GM23248 (cell line): ENCODE data around the gene STXBP5L. TPM values are rescaled to one million over a fixed set of nuclear protein-coding genes. Genes with fewer than 3 reads are reported as not detected.

Source experiments
- DNase-seq: peaks from one replicate; pipeline ENCODE4 v3.0.0-alpha.2; 2015
- H2AFZ ChIP-seq: fragments of 200-600 bp; sonication (generic); 2 replicates; pipeline ENCODE4 v1.6.1; 2016; ENCODE audit warnings: antibody characterized with exemption
- H3F3A ChIP-seq: fragments of 200-600 bp; sonication (generic); 2 replicates; pipeline ENCODE4 v1.6.1; 2016; ENCODE audit warnings: mild to moderate bottlenecking, antibody characterized with exemption, mixed run types; ENCODE audit not compliant: insufficient read depth
- H3K27ac ChIP-seq: fragments of 200-600 bp; sonication (generic); 2 replicates; pipeline ENCODE4 v1.5.1; 2016; ENCODE audit warnings: mild to moderate bottlenecking
- H3K27me3 ChIP-seq: fragments of 200-600 bp; sonication (generic); replicated peaks from 2 replicates; pipeline ENCODE4 v1.6.1; 2016; ENCODE audit warnings: mild to moderate bottlenecking; ENCODE audit not compliant: insufficient read depth
- H3K36me3 ChIP-seq: fragments of 200-600 bp; sonication (generic); 2 replicates; pipeline ENCODE4 v1.6.1; 2016; ENCODE audit warnings: low read depth, mild to moderate bottlenecking
- H3K4me1 ChIP-seq: fragments of 200-600 bp; sonication (generic); 2 replicates; pipeline ENCODE4 v1.6.1; 2016; ENCODE audit warnings: mild to moderate bottlenecking; ENCODE audit not compliant: insufficient read depth
- H3K4me2 ChIP-seq: fragments of 200-600 bp; sonication (generic); one replicate; pipeline ENCODE4 v1.6.1; 2016; ENCODE audit warnings: mild to moderate bottlenecking; ENCODE audit not compliant: unreplicated experiment
- H3K4me3 ChIP-seq: fragments of 200-600 bp; sonication (generic); 2 replicates; pipeline ENCODE4 v1.5.1; 2016; ENCODE audit warnings: mild to moderate bottlenecking
- H3K79me2 ChIP-seq: fragments of 200-600 bp; sonication (generic); 2 replicates; pipeline ENCODE4 v1.6.1; 2016; ENCODE audit warnings: mild to moderate bottlenecking; ENCODE audit not compliant: insufficient read depth
- H3K9ac ChIP-seq: fragments of 200-600 bp; sonication (generic); 2 replicates; pipeline ENCODE4 v1.6.1; 2016; ENCODE audit warnings: mild to moderate bottlenecking
- H3K9me2 ChIP-seq: fragments of 200-600 bp; sonication (generic); 2 replicates; pipeline ENCODE4 v1.6.1; 2016; ENCODE audit warnings: mixed run types, mild to moderate bottlenecking, moderate library complexity; ENCODE audit not compliant: insufficient read depth
- H3K9me3 ChIP-seq: fragments of 200-600 bp; sonication (generic); one replicate; pipeline ENCODE4 v1.6.1; 2017; ENCODE audit warnings: low read depth
- H4K20me1 ChIP-seq: fragments of 200-600 bp; sonication (generic); 2 replicates; pipeline ENCODE4 v1.6.0; 2016; ENCODE audit not compliant: insufficient read depth
- EZH2 ChIP-seq: fragments of 200-600 bp; sonication (generic); IDR thresholded peaks from 2 replicates; pipeline ENCODE4 v1.6.1; 2018; ENCODE audit warnings: antibody characterized with exemption, mild to moderate bottlenecking; ENCODE audit not compliant: insufficient read depth, poor library complexity, severe bottlenecking
- EZH2phosphoT487 ChIP-seq: fragments of 200-600 bp; sonication (generic); IDR thresholded peaks from 2 replicates; pipeline ENCODE4 v1.6.1; 2018; ENCODE audit warnings: antibody characterized with exemption, moderate library complexity, mild to moderate bottlenecking, low read depth; ENCODE audit not compliant: insufficient read depth
- WGBS, 2 experiments: methylation state at CpG; one replicate each; pipeline ENCODE4 v1.1.6; 2015 to 2017; ENCODE audit warnings: low lambda C conversion rate in 2 of 2, low coverage in 1 of 2; ENCODE audit errors: missing lambda C conversion rate in 2 of 2; 5-methylcytosine and 5-hydroxymethylcytosine counted together
- in situ Hi-C: fragments of 300-500 bp; cut with MboI; formaldehyde crosslinking; loops from 2 replicates; pipeline ENCODE4 v1.15.0; 2020
- polyA plus RNA-seq: library from polyadenylated mRNA; unstranded; fragments of >200 nt; fragmentation: Nextera tagmentation; extraction: Ambion mirVana; gene quantifications from 2 replicates; pipeline ENCODE4 v1.2.1, GENCODE V29; 2016
- total RNA-seq: library from RNA; depleted of rRNA; stranded (reverse); fragments of >200 nt; shearing (Covaris generic); gene quantifications from 2 replicates; pipeline ENCODE4 v1.2.3, GENCODE V29; 2014

STXBP5L gene
- total and polyA plus RNA-seq, 2 experiments from 2014 or later = not detected

DNA sequence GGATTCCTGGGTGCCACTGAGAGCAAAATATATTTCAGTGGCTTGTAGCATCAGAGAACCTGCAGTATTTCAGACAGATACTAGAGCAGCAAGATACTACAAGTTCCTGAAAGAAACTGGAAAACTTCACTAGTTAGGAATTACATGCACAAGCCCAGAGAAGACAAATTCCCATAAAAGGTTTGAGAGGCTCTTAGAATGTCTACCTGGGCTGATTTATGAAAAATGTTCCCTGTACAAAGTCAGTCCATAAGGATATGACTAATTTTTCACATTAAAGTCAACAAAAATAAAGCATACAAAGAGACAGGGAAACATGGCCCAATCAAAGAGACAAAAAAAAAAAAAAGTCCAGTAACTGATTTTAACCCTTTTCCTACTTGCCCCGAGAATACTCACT lies 335.2 kb downstream of the STXBP5L start:
- in situ Hi-C loops = no loop called here

DNA sequence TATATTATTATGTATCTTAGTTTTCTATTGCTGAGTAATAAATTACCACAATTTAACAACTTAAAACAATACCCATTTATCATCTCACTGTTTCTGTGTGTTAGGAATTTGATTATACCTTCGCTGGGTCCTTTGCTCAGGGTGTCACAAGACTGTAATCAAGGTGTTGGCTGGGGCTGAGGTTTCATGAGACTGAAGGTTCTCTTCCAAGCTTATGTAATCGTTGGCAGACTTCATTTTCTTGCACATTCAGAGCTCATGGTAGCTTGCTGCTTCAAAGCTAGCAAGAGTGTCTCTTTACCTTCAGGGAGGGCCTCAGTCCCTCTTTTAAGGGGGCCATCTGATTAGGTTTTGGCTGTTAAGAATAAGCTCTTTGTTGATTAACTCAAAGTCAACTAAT lies 344.7 kb downstream of the STXBP5L start:
- TF ChIP-seq EZH2 (no peak), EZH2phosphoT487 (no peak)
- no peak overlapping the region for H3K9ac ChIP-seq
- 10 to 14% methylated on average over 2 of the region's 2 CpGs for WGBS, 2 experiments
- H3K9me3 ChIP-seq = no peaks in the 10 kb centered on the region
- no peaks in the 10 kb centered on the region for H3K36me3 ChIP-seq
- no peaks in the 10 kb centered on the region for H4K20me1 ChIP-seq
- no peaks in the 10 kb centered on the region for H3F3A ChIP-seq
- in situ Hi-C loops = no loop called here
- H3K9me2 ChIP-seq = no peaks in the 10 kb centered on the region
- no peaks in the 10 kb centered on the region for H3K79me2 ChIP-seq
- no peak overlapping the region for H3K27ac ChIP-seq
- H3K4me2 ChIP-seq = no peak overlapping the region
- H2AFZ ChIP-seq = no peak overlapping the region
- H3K4me1 ChIP-seq = no peaks in the 10 kb centered on the region
- no peak overlapping the region for H3K4me3 ChIP-seq
- H3K27me3 ChIP-seq = no peaks in the 10 kb centered on the region
- no peak for DNase-seq

More for the DNA sequence above, 335.2 kb downstream of the STXBP5L start:
- Histone ChIP-seq H3K4me1 (no peaks in the 10 kb centered on the region), H3K9me3 (no peaks in the 10 kb centered on the region), H3K4me2 (no peak overlapping the region), H3K27ac (no peak overlapping the region), H3K9ac (no peak overlapping the region), H3K9me2 (no peaks in the 10 kb centered on the region), H2AFZ (no peak overlapping the region), H3K36me3 (no peaks in the 10 kb centered on the region), H3K79me2 (no peaks in the 10 kb centered on the region), H3K27me3 (no peaks in the 10 kb centered on the region), H4K20me1 (no peaks in the 10 kb centered on the region), H3K4me3 (no peak overlapping the region), H3F3A (no peaks in the 10 kb centered on the region)
- no peak for DNase-seq
- 11 to 18% methylated on average over 1 of the region's 1 CpG for WGBS, 2 experiments
- no peak for TF ChIP-seq EZH2
- no peak for TF ChIP-seq EZH2phosphoT487

DNA sequence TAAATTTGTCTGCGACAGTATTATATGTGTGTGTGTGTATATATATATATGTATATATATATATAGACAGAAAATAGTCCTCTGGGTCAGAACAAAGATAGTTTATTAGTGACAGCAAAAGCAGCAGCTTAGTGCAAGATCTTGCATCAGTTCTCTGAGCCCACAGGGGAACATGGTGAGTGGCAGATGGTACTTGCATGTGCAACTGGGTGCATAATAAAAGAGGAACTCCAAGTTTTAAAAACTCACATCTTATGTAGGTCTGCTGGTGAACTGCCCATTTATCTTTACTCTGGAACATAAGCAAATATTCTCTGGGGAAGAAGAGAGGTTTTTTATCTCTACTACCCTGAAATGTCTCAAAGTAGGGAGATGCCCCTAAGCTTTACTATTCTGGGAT lies 361.4 kb downstream of the STXBP5L start:
- Histone ChIP-seq H4K20me1 (no peaks in the 10 kb centered on the region), H3K4me2 (no peak overlapping the region), H3K9me3 (no peaks in the 10 kb centered on the region), H3K4me3 (no peak overlapping the region), H3K9ac (no peak overlapping the region), H3K36me3 (no peaks in the 10 kb centered on the region), H2AFZ (no peak overlapping the region), H3K9me2 (no peaks in the 10 kb centered on the region), H3K27ac (no peak overlapping the region), H3K4me1 (no peaks in the 10 kb centered on the region), H3F3A (no peaks in the 10 kb centered on the region), H3K79me2 (no peaks in the 10 kb centered on the region), H3K27me3 (no peaks in the 10 kb centered on the region)
- 53 to 65% methylated on average over 1 of the region's 1 CpG for WGBS, 2 experiments
- no peak for DNase-seq
- in situ Hi-C loops = no loop called here
- no peak for TF ChIP-seq EZH2phosphoT487
- TF ChIP-seq EZH2 = no peak

DNA sequence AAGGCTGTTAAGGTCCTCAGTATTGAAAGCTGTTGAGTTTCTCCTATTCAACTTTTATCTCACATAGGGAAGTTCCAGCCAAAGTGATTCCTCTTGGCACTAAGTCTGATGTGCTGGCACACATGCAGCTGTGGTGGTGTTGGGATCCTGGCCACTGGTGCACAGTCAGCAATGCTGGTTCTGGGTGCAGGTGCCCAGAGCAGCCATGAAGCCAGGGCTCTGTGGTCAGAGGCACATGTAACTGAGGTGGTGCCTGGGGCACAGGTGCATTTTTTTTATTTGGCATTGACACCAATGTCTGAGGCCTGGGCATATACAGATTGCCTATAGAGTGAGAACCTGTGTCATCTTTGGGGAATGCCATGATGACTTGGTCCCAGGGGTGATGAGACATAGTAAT lies 366.4 kb downstream of the STXBP5L start:
- no peak overlapping the region for H3K9ac ChIP-seq
- H3K4me2 ChIP-seq = no peak overlapping the region
- H3K4me3 ChIP-seq = no peak overlapping the region
- no peaks in the 10 kb centered on the region for H3F3A ChIP-seq
- no peak overlapping the region for H2AFZ ChIP-seq
- no peaks in the 10 kb centered on the region for H3K4me1 ChIP-seq
- no peaks in the 10 kb centered on the region for H3K36me3 ChIP-seq
- H3K79me2 ChIP-seq = no peaks in the 10 kb centered on the region
- no peak for DNase-seq
- H3K27me3 ChIP-seq = no peaks in the 10 kb centered on the region
- H4K20me1 ChIP-seq = no peaks in the 10 kb centered on the region
- in situ Hi-C loops = no loop called here
- no peak overlapping the region for H3K27ac ChIP-seq
- no peaks in the 10 kb centered on the region for H3K9me2 ChIP-seq
- TF ChIP-seq EZH2phosphoT487 (no peak), EZH2 (no peak)
- no peaks in the 10 kb centered on the region for H3K9me3 ChIP-seq

DNA sequence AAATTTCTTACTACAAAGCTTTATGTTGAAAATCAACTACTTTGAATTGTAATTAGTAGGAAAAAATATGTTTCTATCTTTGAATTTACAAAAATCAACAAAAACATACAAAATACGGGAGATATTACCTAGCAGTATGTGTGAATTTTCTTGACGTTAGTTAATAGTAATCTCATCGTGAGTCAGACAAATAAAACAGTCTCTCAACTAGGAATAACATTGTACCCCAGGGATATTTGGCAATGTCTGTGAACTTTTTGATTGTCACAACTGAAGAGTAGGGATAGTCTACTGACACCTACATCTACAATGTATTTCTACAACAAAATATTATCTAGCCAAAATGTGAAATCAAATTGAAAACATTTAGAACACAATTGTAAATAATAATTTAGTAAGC lies 387.4 kb downstream of the STXBP5L start:
- Histone ChIP-seq H3K9me2 (no peaks in the 10 kb centered on the region), H3K9ac (no peak overlapping the region), H3K27ac (no peak overlapping the region), H2AFZ (no peak overlapping the region), H3K4me3 (no peak overlapping the region), H3F3A (no peaks in the 10 kb centered on the region), H3K27me3 (no peaks in the 10 kb centered on the region), H3K36me3 (no peaks in the 10 kb centered on the region), H3K4me1 (no peaks in the 10 kb centered on the region), H4K20me1 (no peaks in the 10 kb centered on the region), H3K9me3 (no peaks in the 10 kb centered on the region), H3K79me2 (no peaks in the 10 kb centered on the region), H3K4me2 (no peak overlapping the region)
- TF ChIP-seq EZH2phosphoT487 (no peak), EZH2 (no peak)
- no peak for DNase-seq
- in situ Hi-C loops = no loop called here
- WGBS, 2 experiments = 38 to 53% methylated on average over 3 of the region's 3 CpGs
